Central memory CD8-positive, alpha-beta T cell (primary cell): ENCODE data around the gene SHROOM4.

ENCODE experiments used
- ATAC-seq: fragments of 150-1000 bp; cut with Tn5 transposase; replicated peaks from 2 replicates; pipeline ENCODE4 v1.10.0; 2022; ENCODE audit warnings: mild to moderate bottlenecking, moderate FRiP score, moderate number of reproducible peaks; ENCODE audit not compliant: poor library complexity, severe bottlenecking; ENCODE audit errors: extremely low read depth
- DNase-seq, 2 donors: peaks; one replicate each; pipeline ENCODE4 v3.0.0; 2021; ENCODE audit warnings: low spot score in 2 of 2
- H3K27ac Mint-ChIP-seq: one replicate; pipeline ENCODE4 v1.8.0; 2022; ENCODE audit warnings: low read depth, mild to moderate bottlenecking, moderate library complexity, mixed read lengths
- H3K27me3 Mint-ChIP-seq: one replicate; pipeline ENCODE4 v1.8.0; 2022; ENCODE audit warnings: mixed read lengths
- H3K36me3 Mint-ChIP-seq: one replicate; pipeline ENCODE4 v1.8.0; 2022; ENCODE audit warnings: mild to moderate bottlenecking, moderate library complexity, mixed read lengths; ENCODE audit not compliant: insufficient read depth
- H3K4me1 Mint-ChIP-seq: one replicate; pipeline ENCODE4 v1.8.0; 2022; ENCODE audit warnings: mixed read lengths
- H3K4me3 Mint-ChIP-seq: one replicate; pipeline ENCODE4 v1.8.0; 2022; ENCODE audit warnings: mild to moderate bottlenecking, moderate library complexity, mixed read lengths
- H3K9me3 Mint-ChIP-seq: one replicate; pipeline ENCODE4 v1.8.0; 2022; ENCODE audit warnings: mixed read lengths

The SHROOM4 gene

GRCh38 chrX:50814701-50815100 lies 707 bp upstream of the SHROOM4 start:
- DNase-seq (no peak), ATAC-seq (no peak)
- Mint-ChIP-seq H3K36me3 (no peaks in the 10 kb centered on the region), H3K4me3 (no peak overlapping the region), H3K9me3 (no peaks in the 10 kb centered on the region), H3K4me1 (no peaks in the 10 kb centered on the region), H3K27ac (no peak overlapping the region), H3K27me3 (peaks cover 44% of the 10 kb centered on the region)

- Mint-ChIP-seq H3K9me3 (no peaks in the 10 kb centered on the region), H3K4me3 (no peak overlapping the region), H3K4me1 (no peaks in the 10 kb centered on the region), H3K27ac (no peak overlapping the region), H3K27me3 (peaks cover 50% of the 10 kb centered on the region), H3K36me3 (no peaks in the 10 kb centered on the region)
- no peak for ATAC-seq
- DNase-seq = no peak
Measured at GRCh38 chrX:50812995-50813842, 775 bp downstream of the SHROOM4 start.

- no peak for ATAC-seq
- Mint-ChIP-seq H3K36me3 (peaks cover 1% of the 10 kb centered on the region), H3K4me1 (no peaks in the 10 kb centered on the region), H3K27me3 (peaks cover 29% of the 10 kb centered on the region), H3K9me3 (no peaks in the 10 kb centered on the region), H3K4me3 (no peak overlapping the region), H3K27ac (no peak overlapping the region)
- DNase-seq = no peak
Measured at GRCh38 chrX:50805276-50805675, 8.7 kb downstream of the SHROOM4 start.

- H3K27me3 Mint-ChIP-seq = peaks cover 41% of the 10 kb centered on the region
- ATAC-seq = no peak
- H3K9me3 Mint-ChIP-seq = no peaks in the 10 kb centered on the region
Measured at GRCh38 chrX:50801135-50801534, 12.9 kb downstream of the SHROOM4 start.

GRCh38 chrX:50799531-50799961 lies 14.4 kb downstream of the SHROOM4 start:
- ATAC-seq (no peak), DNase-seq (no peak)
- H3K9me3 Mint-ChIP-seq = no peaks in the 10 kb centered on the region
- H3K4me1 Mint-ChIP-seq = no peaks in the 10 kb centered on the region
- H3K4me3 Mint-ChIP-seq = no peak overlapping the region
- H3K36me3 Mint-ChIP-seq = peaks cover 1% of the 10 kb centered on the region
- H3K27me3 Mint-ChIP-seq = peaks cover 33% of the 10 kb centered on the region
- no peak overlapping the region for H3K27ac Mint-ChIP-seq

More at GRCh38 chrX:50801135-50801534, 12.9 kb downstream of the SHROOM4 start:
- no peak for DNase-seq
- no peak overlapping the region for H3K4me3 Mint-ChIP-seq
- no peaks in the 10 kb centered on the region for H3K4me1 Mint-ChIP-seq
- H3K36me3 Mint-ChIP-seq = peaks cover 2% of the 10 kb centered on the region
- H3K27ac Mint-ChIP-seq = no peak overlapping the region

GRCh38 chrX:50798783-50799182 lies 15.2 kb downstream of the SHROOM4 start:
- peaks cover 1% of the 10 kb centered on the region for H3K36me3 Mint-ChIP-seq
- no peak for ATAC-seq
- no peak overlapping the region for H3K27ac Mint-ChIP-seq
- no peaks in the 10 kb centered on the region for H3K4me1 Mint-ChIP-seq
- no peaks in the 10 kb centered on the region for H3K9me3 Mint-ChIP-seq
- no peak overlapping the region for H3K4me3 Mint-ChIP-seq
- DNase-seq = no peak
- H3K27me3 Mint-ChIP-seq = peaks cover 31% of the 10 kb centered on the region

GRCh38 chrX:50787099-50787498 lies 26.9 kb downstream of the SHROOM4 start:
- Mint-ChIP-seq H3K9me3 (peaks cover 6% of the 10 kb centered on the region), H3K4me1 (no peaks in the 10 kb centered on the region), H3K27me3 (peaks cover 12% of the 10 kb centered on the region), H3K27ac (no peak overlapping the region), H3K36me3 (no peaks in the 10 kb centered on the region), H3K4me3 (no peak overlapping the region)
- ATAC-seq (no peak), DNase-seq (no peak)

GRCh38 chrX:50780144-50780543 lies 33.9 kb downstream of the SHROOM4 start:
- H3K9me3 Mint-ChIP-seq = no peaks in the 10 kb centered on the region
- no peaks in the 10 kb centered on the region for H3K4me1 Mint-ChIP-seq
- no peak overlapping the region for H3K27ac Mint-ChIP-seq
- H3K36me3 Mint-ChIP-seq = no peaks in the 10 kb centered on the region
- H3K4me3 Mint-ChIP-seq = no peak overlapping the region
- DNase-seq (no peak), ATAC-seq (no peak)
- H3K27me3 Mint-ChIP-seq = peaks cover 26% of the 10 kb centered on the region

- no peaks in the 10 kb centered on the region for H3K4me1 Mint-ChIP-seq
Measured at GRCh38 chrX:50779694-50780093, 34.3 kb downstream of the SHROOM4 start.

GRCh38 chrX:50778272-50778671 lies 35.7 kb downstream of the SHROOM4 start:
- Mint-ChIP-seq H3K9me3 (no peaks in the 10 kb centered on the region), H3K27ac (no peak overlapping the region), H3K27me3 (peaks cover 26% of the 10 kb centered on the region), H3K36me3 (no peaks in the 10 kb centered on the region), H3K4me3 (no peak overlapping the region), H3K4me1 (no peaks in the 10 kb centered on the region)
- no peak for DNase-seq
- no peak for ATAC-seq

More at GRCh38 chrX:50779694-50780093, 34.3 kb downstream of the SHROOM4 start:
- Mint-ChIP-seq H3K4me3 (no peak overlapping the region), H3K9me3 (no peaks in the 10 kb centered on the region), H3K27ac (no peak overlapping the region), H3K27me3 (peaks cover 26% of the 10 kb centered on the region), H3K36me3 (no peaks in the 10 kb centered on the region)
- DNase-seq (no peak), ATAC-seq (no peak)

- no peaks in the 10 kb centered on the region for H3K4me1 Mint-ChIP-seq
- ATAC-seq (no peak), DNase-seq (no peak)
- no peak overlapping the region for H3K27ac Mint-ChIP-seq
- H3K27me3 Mint-ChIP-seq = peaks cover 26% of the 10 kb centered on the region
- H3K9me3 Mint-ChIP-seq = no peaks in the 10 kb centered on the region
- H3K36me3 Mint-ChIP-seq = no peaks in the 10 kb centered on the region
- H3K4me3 Mint-ChIP-seq = no peak overlapping the region
Measured at GRCh38 chrX:50776248-50776647, 37.7 kb downstream of the SHROOM4 start.

GRCh38 chrX:50771382-50771781 lies 42.6 kb downstream of the SHROOM4 start:
- no peak for DNase-seq
- Mint-ChIP-seq H3K4me1 (no peaks in the 10 kb centered on the region), H3K4me3 (no peak overlapping the region), H3K27me3 (peaks cover 3% of the 10 kb centered on the region), H3K36me3 (no peaks in the 10 kb centered on the region), H3K27ac (no peak overlapping the region), H3K9me3 (no peaks in the 10 kb centered on the region)
- ATAC-seq = no peak

- Mint-ChIP-seq H3K9me3 (no peaks in the 10 kb centered on the region), H3K27me3 (peaks cover 10% of the 10 kb centered on the region), H3K4me3 (no peak overlapping the region), H3K4me1 (no peaks in the 10 kb centered on the region), H3K36me3 (no peaks in the 10 kb centered on the region), H3K27ac (no peak overlapping the region)
- no peak for DNase-seq
- ATAC-seq = no peak
Measured at GRCh38 chrX:50770702-50771101, 43.3 kb downstream of the SHROOM4 start.
